ENCODE results near the gene TMEM97.
A peak's percentile ranks its signal among the peaks of the same experiment; 100 is the strongest.
"Not testable (repeated sequence)": the region's sequence is repeated elsewhere in the genome, so short reads cannot be mapped to it uniquely, and the experiment has no call there.

Gene TMEM97

GRCh38 chr17:28318759-28319597, at the start of gene TMEM97:
Gene TMEM97, plus strand, starts transcription at chr17:28319200. Its CDS starts 40 bp downstream, at chr17:28319240.
- Mint-ChIP-seq H3K36me3 (ENCODE audit: low read depth) (peaks cover 3% of the 10 kb centered on the region), H3K27me3 (ENCODE audit: low read depth) (peaks cover 4% of the 10 kb centered on the region), H3K4me1 (ENCODE audit: low read depth) (peaks cover 33% of the 10 kb centered on the region), H3K9me3 (no peaks in the 10 kb centered on the region), H3K27ac (peak within 1 kb of the TSS; percentile 93), H3K4me3 (peak within 1 kb of the TSS; percentile 93)

- Mint-ChIP-seq H3K27ac (no peak overlapping the region), H3K36me3 (ENCODE audit: low read depth) (peaks cover 2% of the 10 kb centered on the region), H3K4me3 (no peak overlapping the region), H3K9me3 (peaks cover 14% of the 10 kb centered on the region), H3K27me3 (ENCODE audit: low read depth) (peaks cover 51% of the 10 kb centered on the region), H3K4me1 (ENCODE audit: low read depth) (peaks cover 3% of the 10 kb centered on the region)
Observed at GRCh38 chr17:28270055-28270454, 48.9 kb upstream of the TMEM97 start.

GRCh38 chr17:28270926-28271325, 48.1 kb upstream of the TMEM97 start:
- peaks cover 14% of the 10 kb centered on the region for H3K9me3 Mint-ChIP-seq
- H3K27me3 Mint-ChIP-seq (ENCODE audit: low read depth): peaks cover 60% of the 10 kb centered on the region
- no peak overlapping the region for H3K27ac Mint-ChIP-seq
- H3K4me1 Mint-ChIP-seq (ENCODE audit: low read depth): peaks cover 3% of the 10 kb centered on the region
- no peak overlapping the region for H3K4me3 Mint-ChIP-seq
- peaks cover 2% of the 10 kb centered on the region for H3K36me3 Mint-ChIP-seq (ENCODE audit: low read depth)

GRCh38 chr17:28271431-28271830, 47.6 kb upstream of the TMEM97 start:
- H3K36me3 Mint-ChIP-seq (ENCODE audit: low read depth): peaks cover 2% of the 10 kb centered on the region

GRCh38 chr17:28272166-28272565, 46.8 kb upstream of the TMEM97 start:
- H3K36me3 Mint-ChIP-seq (ENCODE audit: low read depth): no peaks in the 10 kb centered on the region
- no peak overlapping the region for H3K27ac Mint-ChIP-seq
- peaks cover 72% of the 10 kb centered on the region for H3K27me3 Mint-ChIP-seq (ENCODE audit: low read depth)
- H3K4me3 Mint-ChIP-seq: no peak overlapping the region
- H3K9me3 Mint-ChIP-seq: peaks cover 9% of the 10 kb centered on the region
- H3K4me1 Mint-ChIP-seq (ENCODE audit: low read depth): peaks cover 3% of the 10 kb centered on the region

More at GRCh38 chr17:28271431-28271830, 47.6 kb upstream of the TMEM97 start:
- no peak overlapping the region for H3K27ac Mint-ChIP-seq
- no peak overlapping the region for H3K4me3 Mint-ChIP-seq
- H3K4me1 Mint-ChIP-seq (ENCODE audit: low read depth): peaks cover 3% of the 10 kb centered on the region
- H3K27me3 Mint-ChIP-seq (ENCODE audit: low read depth): peaks cover 65% of the 10 kb centered on the region
- H3K9me3 Mint-ChIP-seq: peaks cover 14% of the 10 kb centered on the region

GRCh38 chr17:28273341-28273740, 45.7 kb upstream of the TMEM97 start:
- not testable (repeated sequence) for H3K9me3 Mint-ChIP-seq; H3K36me3 Mint-ChIP-seq (ENCODE audit: low read depth); H3K4me1 Mint-ChIP-seq (ENCODE audit: low read depth); H3K27ac Mint-ChIP-seq; H3K4me3 Mint-ChIP-seq
- peaks cover 79% of the 10 kb centered on the region for H3K27me3 Mint-ChIP-seq (ENCODE audit: low read depth)

- peaks cover 11% of the 10 kb centered on the region for H3K4me1 Mint-ChIP-seq (ENCODE audit: low read depth)
Observed at GRCh38 chr17:28274591-28275265, 44.3 kb upstream of the TMEM97 start.

GRCh38 chr17:28276011-28276410, 43.0 kb upstream of the TMEM97 start:
- Mint-ChIP-seq H3K27ac (no peak overlapping the region), H3K9me3 (no peaks in the 10 kb centered on the region), H3K36me3 (ENCODE audit: low read depth) (no peaks in the 10 kb centered on the region), H3K4me1 (ENCODE audit: low read depth) (peaks cover 11% of the 10 kb centered on the region), H3K4me3 (no peak overlapping the region), H3K27me3 (ENCODE audit: low read depth) (peaks cover 84% of the 10 kb centered on the region)

More at GRCh38 chr17:28274591-28275265, 44.3 kb upstream of the TMEM97 start:
- no peaks in the 10 kb centered on the region for H3K36me3 Mint-ChIP-seq (ENCODE audit: low read depth)
- no peak overlapping the region for H3K4me3 Mint-ChIP-seq
- H3K27ac Mint-ChIP-seq: no peak overlapping the region
- H3K9me3 Mint-ChIP-seq: no peaks in the 10 kb centered on the region
- H3K27me3 Mint-ChIP-seq (ENCODE audit: low read depth): peaks cover 83% of the 10 kb centered on the region

- H3K36me3 Mint-ChIP-seq (ENCODE audit: low read depth): no peaks in the 10 kb centered on the region
- H3K9me3 Mint-ChIP-seq: no peaks in the 10 kb centered on the region
- no peak overlapping the region for H3K4me3 Mint-ChIP-seq
- peaks cover 11% of the 10 kb centered on the region for H3K4me1 Mint-ChIP-seq (ENCODE audit: low read depth)
- H3K27ac Mint-ChIP-seq: no peak overlapping the region
- H3K27me3 Mint-ChIP-seq (ENCODE audit: low read depth): peaks cover 84% of the 10 kb centered on the region
Observed at GRCh38 chr17:28279411-28279810, 39.6 kb upstream of the TMEM97 start.

GRCh38 chr17:28280826-28281225, 38.2 kb upstream of the TMEM97 start:
- Mint-ChIP-seq H3K27me3 (ENCODE audit: low read depth) (peaks cover 73% of the 10 kb centered on the region), H3K4me3 (no peak overlapping the region)

GRCh38 chr17:28282596-28282995, 36.4 kb upstream of the TMEM97 start:
- Mint-ChIP-seq H3K36me3 (ENCODE audit: low read depth) (no peaks in the 10 kb centered on the region), H3K27me3 (ENCODE audit: low read depth) (peaks cover 63% of the 10 kb centered on the region), H3K27ac (no peak overlapping the region), H3K4me3 (no peak overlapping the region), H3K9me3 (no peaks in the 10 kb centered on the region), H3K4me1 (ENCODE audit: low read depth) (peaks cover 9% of the 10 kb centered on the region)

More at GRCh38 chr17:28280826-28281225, 38.2 kb upstream of the TMEM97 start:
- H3K36me3 Mint-ChIP-seq (ENCODE audit: low read depth): no peaks in the 10 kb centered on the region
- H3K9me3 Mint-ChIP-seq: no peaks in the 10 kb centered on the region
- no peak overlapping the region for H3K27ac Mint-ChIP-seq
- peaks cover 9% of the 10 kb centered on the region for H3K4me1 Mint-ChIP-seq (ENCODE audit: low read depth)

- Mint-ChIP-seq H3K27me3 (ENCODE audit: low read depth) (peaks cover 35% of the 10 kb centered on the region), H3K4me1 (ENCODE audit: low read depth) (no peaks in the 10 kb centered on the region), H3K9me3 (no peaks in the 10 kb centered on the region), H3K4me3 (no peak overlapping the region), H3K27ac (no peak overlapping the region), H3K36me3 (ENCODE audit: low read depth) (no peaks in the 10 kb centered on the region)
Observed at GRCh38 chr17:28285965-28286364, 33.0 kb upstream of the TMEM97 start.

- no peak overlapping the region for H3K27ac Mint-ChIP-seq
- no peaks in the 10 kb centered on the region for H3K9me3 Mint-ChIP-seq
- no peaks in the 10 kb centered on the region for H3K36me3 Mint-ChIP-seq (ENCODE audit: low read depth)
- peaks cover 36% of the 10 kb centered on the region for H3K27me3 Mint-ChIP-seq (ENCODE audit: low read depth)
- H3K4me1 Mint-ChIP-seq (ENCODE audit: low read depth): peaks cover 2% of the 10 kb centered on the region
- no peak overlapping the region for H3K4me3 Mint-ChIP-seq
Observed at GRCh38 chr17:28290703-28291102, 28.3 kb upstream of the TMEM97 start.

GRCh38 chr17:28291780-28292330, 27.1 kb upstream of the TMEM97 start:
- Mint-ChIP-seq H3K36me3 (ENCODE audit: low read depth) (no peaks in the 10 kb centered on the region), H3K4me3 (no peak overlapping the region), H3K9me3 (no peaks in the 10 kb centered on the region), H3K4me1 (ENCODE audit: low read depth) (peaks cover 2% of the 10 kb centered on the region), H3K27me3 (ENCODE audit: low read depth) (peaks cover 34% of the 10 kb centered on the region), H3K27ac (no peak overlapping the region)

- not testable (repeated sequence) for H3K4me1 Mint-ChIP-seq (ENCODE audit: low read depth); H3K36me3 Mint-ChIP-seq (ENCODE audit: low read depth); H3K4me3 Mint-ChIP-seq; H3K27ac Mint-ChIP-seq; H3K9me3 Mint-ChIP-seq
- peaks cover 34% of the 10 kb centered on the region for H3K27me3 Mint-ChIP-seq (ENCODE audit: low read depth)
Observed at GRCh38 chr17:28292878-28293277, 26.1 kb upstream of the TMEM97 start.
